Sigmoid colon (tissue), 7 donors: ENCODE results near the gene RPH3AL. TPM values are rescaled to one million over a fixed set of nuclear protein-coding genes. Genes with fewer than 3 reads are reported as not detected.

Source experiments
- DNase-seq: peaks from one replicate; pipeline ENCODE4 v3.0.0-alpha.2; 2019
- H3K27ac ChIP-seq, 4 donors: fragments of 200-600 bp; sonication (generic); one replicate each; pipeline ENCODE4 v1.5.1; 2016 to 2019; ENCODE audit warnings: mild to moderate bottlenecking in 1 of 4
- H3K27me3 ChIP-seq, 3 donors: fragments of 200-600 bp; sonication (generic); one replicate each; pipeline ENCODE4 v1.5.1; 2019; ENCODE audit warnings: mild to moderate bottlenecking in 1 of 3
- H3K36me3 ChIP-seq, 4 donors: fragments of 200-600 bp; sonication (generic); one replicate each; pipeline ENCODE4 v1.5.1; 2016 to 2019
- H3K4me1 ChIP-seq, 4 donors: fragments of 200-600 bp; sonication (generic); one replicate each; pipeline ENCODE4 v1.5.1; 2017 to 2019
- H3K4me3 ChIP-seq, 4 donors: fragments of 200-600 bp; sonication (generic); one replicate each; pipeline ENCODE4 v1.5.1; 2017 to 2019; ENCODE audit warnings: mild to moderate bottlenecking in 2 of 4, moderate library complexity in 1 of 4
- H3K9me3 ChIP-seq, 4 donors: fragments of 200-600 bp in 3 of 4; sonication (generic) in 3 of 4; one replicate each; pipeline versions ENCODE4 v1.5.1 to v1.6.1; 2013 to 2019
- EP300 ChIP-seq, 4 donors: sonication (generic); formaldehyde crosslinking; IDR thresholded peaks; one replicate each; pipeline ENCODE4 v1.6.1; 2017; ENCODE audit warnings: antibody characterized with exemption in 4 of 4
- POLR2A ChIP-seq, 2 donors: fragments of 450-650 bp; IDR thresholded peaks; one replicate each; pipeline ENCODE4 v1.6.1; 2016; ENCODE audit warnings: antibody characterized with exemption in 2 of 2, mild to moderate bottlenecking in 2 of 2, moderate library complexity in 2 of 2
- POLR2AphosphoS5 ChIP-seq, 4 donors: sonication (generic); formaldehyde crosslinking; IDR thresholded peaks; one replicate each; pipeline ENCODE4 v1.6.1; 2017; ENCODE audit warnings: antibody characterized with exemption in 4 of 4
- WGBS, 2 donors: extraction: QIAGEN DNeasy Blood & Tissue Kit; methylation state at CpG; one replicate each; pipeline ENCODE4 v1.1.7; 2013; 5-methylcytosine and 5-hydroxymethylcytosine counted together
- intact Hi-C: fragments of 100-400 bp; cut with DNase I; formaldehyde crosslinking; loops from one replicate; pipeline ENCODE4 v1.15.1; 2023
- polyA plus RNA-seq, 3 donors: library from polyadenylated mRNA; stranded (reverse); fragments of 200-250 nt; gene quantifications; one replicate each; pipeline ENCODE4 v1.2.3, GENCODE V29; 2013
- total RNA-seq, 4 donors: library from RNA; depleted of rRNA; stranded (reverse); fragments of >200 nt; gene quantifications; one replicate each; pipeline ENCODE4 v1.1.0, GENCODE V29; 2016
- TF ChIP-seq, protein P1 (sequence below), 4 experiments: fragments of 450-650 bp in 3 of 4; fragments of 200-600 bp in 1 of 4; IDR thresholded peaks; one replicate each; pipeline ENCODE4 v1.5.1; 2016 to 2019; ENCODE audit warnings: antibody characterized with exemption in 4 of 4, mild to moderate bottlenecking in 3 of 4, moderate library complexity in 2 of 4
- donor health status: healthy with polysubstance abuse.
- donor health status: Bipolar disorder and iron deficiency.
- donor health status: healthy.

The RPH3AL gene
- total and polyA plus RNA-seq, 7 donors = 1.8 to 23.1 (median 12.7) TPM

- Histone ChIP-seq H3K27me3 (no peaks in the 10 kb centered on the region), H3K4me1 (no peaks in the 10 kb centered on the region), H3K36me3 (no peaks in the 10 kb centered on the region), H3K4me3 (no peak overlapping the region), H3K27ac (no peak overlapping the region), H3K9me3 (no peaks in the 10 kb centered on the region)
- intact Hi-C loops = no loop called here
- WGBS, 2 donors = 92 to 93% methylated on average over 29 of the region's 29 CpGs
- DNase-seq = peak; percentile 57
- TF ChIP-seq POLR2A (IDR thresholded peaks at IDR 0.05) (no peak), POLR2AphosphoS5 (IDR thresholded peaks at IDR 0.05) (no peak), EP300 (IDR thresholded peaks at IDR 0.05) (no peak)
- TF ChIP-seq, protein P1, sequence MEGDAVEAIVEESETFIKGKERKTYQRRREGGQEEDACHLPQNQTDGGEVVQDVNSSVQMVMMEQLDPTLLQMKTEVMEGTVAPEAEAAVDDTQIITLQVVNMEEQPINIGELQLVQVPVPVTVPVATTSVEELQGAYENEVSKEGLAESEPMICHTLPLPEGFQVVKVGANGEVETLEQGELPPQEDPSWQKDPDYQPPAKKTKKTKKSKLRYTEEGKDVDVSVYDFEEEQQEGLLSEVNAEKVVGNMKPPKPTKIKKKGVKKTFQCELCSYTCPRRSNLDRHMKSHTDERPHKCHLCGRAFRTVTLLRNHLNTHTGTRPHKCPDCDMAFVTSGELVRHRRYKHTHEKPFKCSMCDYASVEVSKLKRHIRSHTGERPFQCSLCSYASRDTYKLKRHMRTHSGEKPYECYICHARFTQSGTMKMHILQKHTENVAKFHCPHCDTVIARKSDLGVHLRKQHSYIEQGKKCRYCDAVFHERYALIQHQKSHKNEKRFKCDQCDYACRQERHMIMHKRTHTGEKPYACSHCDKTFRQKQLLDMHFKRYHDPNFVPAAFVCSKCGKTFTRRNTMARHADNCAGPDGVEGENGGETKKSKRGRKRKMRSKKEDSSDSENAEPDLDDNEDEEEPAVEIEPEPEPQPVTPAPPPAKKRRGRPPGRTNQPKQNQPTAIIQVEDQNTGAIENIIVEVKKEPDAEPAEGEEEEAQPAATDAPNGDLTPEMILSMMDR (IDR thresholded peaks at IDR 0.05) = no peak
Observed at GRCh38 chr17:284676-285355, 67.8 kb downstream of the RPH3AL start.

- Histone ChIP-seq H3K27ac (no peak overlapping the region), H3K4me3 (no peak overlapping the region), H3K27me3 (no peaks in the 10 kb centered on the region), H3K36me3 (no peaks in the 10 kb centered on the region), H3K9me3 (no peaks in the 10 kb centered on the region), H3K4me1 (no peaks in the 10 kb centered on the region)
- peak; percentile 46 for DNase-seq
- TF ChIP-seq POLR2AphosphoS5 (IDR thresholded peaks at IDR 0.05) (no peak), EP300 (IDR thresholded peaks at IDR 0.05) (no peak), POLR2A (IDR thresholded peaks at IDR 0.05) (no peak)
- TF ChIP-seq, protein P1 (IDR thresholded peaks at IDR 0.05) = no peak
- intact Hi-C loops = no loop called here
- 87% methylated on average over 25 of the region's 25 CpGs for WGBS, 2 donors
Observed at GRCh38 chr17:283911-284675, 68.5 kb downstream of the RPH3AL start.

DNA sequence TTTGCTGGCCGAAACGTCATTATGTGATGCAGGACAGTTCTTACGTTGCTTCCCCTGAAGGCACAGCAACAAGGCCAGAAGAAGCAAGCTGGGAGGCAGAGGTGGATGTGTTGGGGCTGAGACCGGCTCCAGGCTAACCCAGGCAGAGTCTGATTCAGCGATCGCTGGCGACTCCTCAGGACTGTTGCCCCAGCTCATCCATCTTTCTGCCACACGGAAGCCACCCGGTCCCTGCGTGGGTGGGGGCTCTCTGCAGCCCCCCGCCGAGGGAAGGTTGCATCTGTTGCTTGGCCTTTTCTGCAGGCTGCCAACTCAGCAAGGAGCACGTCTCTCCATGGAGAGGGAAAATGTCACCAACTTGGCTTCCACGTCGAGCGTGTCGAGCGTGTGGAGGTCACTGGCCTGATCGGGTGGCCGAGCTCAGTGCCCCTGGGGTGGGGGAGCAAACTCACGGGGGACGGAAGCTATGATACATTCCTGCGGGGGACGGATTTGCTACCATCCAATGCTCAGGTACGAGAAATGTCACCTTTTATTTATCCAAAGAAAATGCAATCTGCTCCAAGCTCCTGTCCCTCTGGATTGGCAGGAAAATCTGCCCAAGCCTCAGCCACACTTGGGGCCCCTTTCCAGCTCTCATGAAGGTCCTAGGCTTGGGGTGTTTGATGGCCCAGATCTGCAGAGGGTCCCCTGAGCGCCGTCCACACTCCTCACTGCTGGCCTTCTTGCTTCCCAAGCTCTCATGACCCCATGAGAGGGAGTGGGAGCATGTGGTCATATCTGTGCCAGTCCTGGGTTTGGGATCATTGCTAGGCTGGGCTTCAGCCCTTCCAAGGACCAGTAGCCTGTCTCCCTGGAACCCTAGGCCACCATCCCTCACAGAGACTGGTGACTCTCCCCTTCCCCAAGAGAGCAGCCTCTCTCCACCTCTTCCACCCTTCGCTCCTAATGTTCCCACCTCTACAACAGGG is 69.4 kb downstream of the RPH3AL start:
- intact Hi-C loops = no loop called here
- no peak overlapping the region for H3K27ac ChIP-seq
- no peak for TF ChIP-seq POLR2A (IDR thresholded peaks at IDR 0.05)
- TF ChIP-seq, protein P1 (IDR thresholded peaks at IDR 0.05) = no peak
- TF ChIP-seq EP300 (IDR thresholded peaks at IDR 0.05) = no peak
- 90 to 92% methylated on average over 28 of the region's 28 CpGs for WGBS, 2 donors
- peak; percentile 62 for DNase-seq
- no peaks in the 10 kb centered on the region for H3K9me3 ChIP-seq
- H3K27me3 ChIP-seq = no peaks in the 10 kb centered on the region
- H3K36me3 ChIP-seq = no peaks in the 10 kb centered on the region
- no peaks in the 10 kb centered on the region for H3K4me1 ChIP-seq
- no peak overlapping the region for H3K4me3 ChIP-seq

- peak; percentile 40 for DNase-seq
- Histone ChIP-seq H3K4me1 (no peaks in the 10 kb centered on the region), H3K27ac (no peak overlapping the region), H3K36me3 (no peaks in the 10 kb centered on the region), H3K4me3 (no peak overlapping the region), H3K9me3 (no peaks in the 10 kb centered on the region), H3K27me3 (no peaks in the 10 kb centered on the region)
- WGBS, 2 donors = 85 to 87% methylated on average over 32 of the region's 32 CpGs
- intact Hi-C loops = no loop called here
- TF ChIP-seq POLR2A (IDR thresholded peaks at IDR 0.05) (no peak), POLR2AphosphoS5 (IDR thresholded peaks at IDR 0.05) (no peak)
Observed at GRCh38 chr17:282000-282911, 70.4 kb downstream of the RPH3AL start.
